COR-L47 (cell line): ENCODE results near the gene NT5DC2.

Experiments used
- DNase-seq: peaks from one replicate; lab custom pipeline; 2025; lab: John Stamatoyannopoulos, UW

NT5DC2 gene

DNA sequence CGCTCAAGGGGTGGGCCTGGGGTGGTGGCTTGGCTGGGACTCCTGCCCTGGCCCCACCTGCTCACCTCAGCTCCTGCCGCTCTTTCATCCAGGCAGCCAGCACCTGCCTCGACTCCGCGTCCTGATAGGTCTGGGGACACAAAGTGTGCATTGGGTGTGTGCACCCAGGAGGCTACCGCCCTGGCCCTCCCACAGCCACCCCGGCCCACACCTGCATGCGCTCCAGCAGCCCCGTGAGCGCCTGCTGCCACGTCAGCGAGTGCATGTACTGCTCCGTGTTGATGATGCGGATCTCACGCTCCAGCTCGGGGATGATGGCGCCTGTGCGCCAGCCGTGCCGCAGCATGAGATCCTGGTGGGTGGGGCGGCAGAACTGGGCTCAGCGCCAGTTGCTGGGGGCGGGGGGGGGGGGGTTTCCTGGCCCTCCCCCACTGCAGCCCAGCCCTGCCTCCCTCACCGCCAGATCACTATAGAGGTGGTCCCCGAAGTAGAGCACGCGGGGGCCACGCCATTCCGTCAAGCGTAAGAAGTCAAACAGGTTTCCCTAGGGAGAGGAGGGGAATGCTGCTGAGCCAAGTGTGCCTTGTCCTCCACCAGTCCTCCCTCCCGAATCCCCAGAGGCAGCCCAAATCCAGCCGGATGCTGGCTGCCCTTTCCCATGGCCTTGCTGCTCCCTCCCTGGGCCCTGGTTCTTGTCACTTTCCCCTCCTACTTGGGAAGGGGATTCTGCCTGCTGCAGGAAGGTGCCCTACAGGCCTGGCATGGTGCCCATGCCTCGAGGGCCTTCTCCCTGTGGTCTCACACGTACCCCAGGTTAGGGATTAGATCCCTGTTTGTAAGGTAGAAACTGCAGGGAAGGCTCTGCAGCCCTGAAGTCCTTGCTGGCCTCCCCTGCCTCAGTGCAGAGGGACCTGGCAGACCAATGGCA is 8.6 kb downstream of the NT5DC2 start:
- DNase-seq, result no peak

- no peak for DNase-seq
Observed at GRCh38 chr3:52524258-52524751, 9.4 kb downstream of the NT5DC2 start.

DNA sequence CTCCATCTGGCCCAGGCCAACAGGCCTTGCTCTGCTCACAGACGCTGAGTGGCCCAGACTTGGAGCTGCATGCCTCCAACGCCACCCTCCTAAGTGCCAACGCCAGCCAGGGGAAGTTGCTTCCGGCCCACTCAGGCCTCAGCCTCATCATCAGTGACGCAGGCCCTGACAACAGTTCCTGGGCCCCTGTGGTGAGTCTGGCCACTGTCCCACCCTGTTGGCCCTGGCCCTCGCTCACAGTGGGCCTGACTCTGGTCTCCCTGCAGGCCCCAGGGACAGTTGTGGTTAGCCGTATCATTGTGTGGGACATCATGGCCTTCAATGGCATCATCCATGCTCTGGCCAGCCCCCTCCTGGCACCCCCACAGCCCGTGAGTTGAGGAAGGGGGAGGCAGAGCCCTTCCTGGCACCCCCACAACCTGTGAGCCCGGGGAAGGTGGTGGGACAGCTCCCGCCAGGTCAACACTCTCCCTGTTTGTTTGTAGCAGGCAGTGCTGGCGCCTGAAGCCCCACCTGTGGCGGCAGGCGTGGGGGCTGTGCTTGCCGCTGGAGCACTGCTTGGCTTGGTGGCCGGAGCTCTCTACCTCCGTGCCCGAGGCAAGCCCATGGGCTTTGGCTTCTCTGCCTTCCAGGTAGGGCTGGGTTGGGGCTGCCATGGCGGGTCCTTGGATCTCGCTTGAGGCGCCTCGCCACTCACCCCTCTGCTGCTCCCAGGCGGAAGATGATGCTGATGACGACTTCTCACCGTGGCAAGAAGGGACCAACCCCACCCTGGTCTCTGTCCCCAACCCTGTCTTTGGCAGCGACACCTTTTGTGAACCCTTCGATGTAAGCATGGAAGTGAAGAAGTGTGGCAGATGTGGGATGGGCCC is 10.0 kb downstream of the NT5DC2 start:
- no peak for DNase-seq

- DNase-seq, result no peak
Observed at GRCh38 chr3:52522651-52523251, 10.9 kb downstream of the NT5DC2 start.

GRCh38 chr3:52521881-52522650 is 11.6 kb downstream of the NT5DC2 start:
- no peak for DNase-seq

DNA sequence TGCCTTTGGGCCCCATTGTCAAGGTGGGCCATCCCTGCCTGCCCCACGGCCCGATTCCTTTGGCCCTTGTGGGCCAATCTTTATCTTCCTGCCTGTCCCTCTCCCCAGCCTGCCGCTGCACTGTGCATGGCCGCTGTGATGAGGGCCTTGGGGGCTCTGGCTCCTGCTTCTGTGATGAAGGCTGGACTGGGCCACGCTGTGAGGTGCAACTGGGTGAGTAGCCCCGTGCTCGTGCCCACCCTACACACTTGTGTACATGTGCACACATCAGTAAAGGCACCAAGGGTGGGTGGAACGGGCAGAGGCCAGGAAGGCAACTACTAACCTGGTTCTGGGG is 12.2 kb downstream of the NT5DC2 start:
- DNase-seq, result no peak

GRCh38 chr3:52520716-52521487 is 12.8 kb downstream of the NT5DC2 start:
- no peak for DNase-seq

DNA sequence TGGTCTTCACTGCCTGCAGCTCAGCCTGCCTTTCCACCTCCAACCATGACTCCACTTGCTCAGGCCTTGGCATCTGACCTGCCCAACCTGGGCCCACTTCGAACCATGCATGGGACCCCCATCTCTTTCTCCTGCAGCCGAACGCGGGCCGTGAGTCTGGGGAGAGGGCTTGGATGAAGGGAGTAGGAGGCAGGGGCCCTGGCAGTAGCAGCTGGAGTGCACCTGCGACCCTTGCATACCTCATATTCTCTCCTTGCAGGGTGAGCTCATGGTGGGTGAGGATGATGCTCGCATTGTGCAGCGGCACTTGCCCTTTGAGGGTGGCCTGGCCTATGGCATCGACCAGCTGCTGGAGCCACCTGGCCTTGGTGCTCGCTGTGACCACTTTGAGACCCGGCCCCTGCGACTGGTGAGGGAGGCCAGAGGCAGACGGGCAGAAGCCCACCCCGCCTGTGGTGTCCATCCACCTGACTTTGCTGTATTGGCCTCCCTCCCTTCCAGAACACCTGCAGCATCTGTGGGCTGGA is 13.5 kb downstream of the NT5DC2 start:
- no peak for DNase-seq

DNA sequence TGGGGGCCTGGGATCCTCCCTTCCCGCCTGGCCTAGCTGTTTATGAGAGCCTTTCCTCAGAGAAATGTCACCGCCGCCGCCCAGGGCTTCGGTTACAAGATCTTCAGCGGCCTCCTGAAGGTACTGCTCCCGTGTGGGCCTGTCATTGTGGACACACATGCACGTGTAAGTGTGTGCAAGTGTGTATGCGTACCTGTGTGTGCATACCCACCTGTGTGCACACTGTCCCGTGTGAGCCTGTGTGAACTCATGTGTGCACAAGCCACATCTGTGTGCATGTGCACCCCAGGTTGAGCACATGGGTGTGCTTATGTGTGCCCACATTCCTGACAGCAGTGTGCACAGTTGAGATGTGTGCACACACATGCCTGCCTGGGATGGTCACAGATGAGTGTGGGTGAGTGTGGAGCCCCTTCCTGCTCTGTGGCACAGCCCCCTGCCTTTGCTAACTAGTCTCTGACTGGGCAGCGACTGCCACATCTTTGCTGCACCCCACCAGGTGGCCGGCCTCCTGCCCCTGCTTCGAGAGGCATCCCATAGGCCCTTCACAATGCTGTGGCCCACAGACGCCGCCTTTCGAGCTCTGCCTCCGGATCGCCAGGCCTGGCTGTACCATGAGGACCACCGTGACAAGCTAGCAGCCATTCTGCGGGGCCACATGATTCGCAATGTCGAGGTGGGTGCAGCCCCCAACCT is 14.1 kb downstream of the NT5DC2 start:
- DNase-seq, result no peak

DNA sequence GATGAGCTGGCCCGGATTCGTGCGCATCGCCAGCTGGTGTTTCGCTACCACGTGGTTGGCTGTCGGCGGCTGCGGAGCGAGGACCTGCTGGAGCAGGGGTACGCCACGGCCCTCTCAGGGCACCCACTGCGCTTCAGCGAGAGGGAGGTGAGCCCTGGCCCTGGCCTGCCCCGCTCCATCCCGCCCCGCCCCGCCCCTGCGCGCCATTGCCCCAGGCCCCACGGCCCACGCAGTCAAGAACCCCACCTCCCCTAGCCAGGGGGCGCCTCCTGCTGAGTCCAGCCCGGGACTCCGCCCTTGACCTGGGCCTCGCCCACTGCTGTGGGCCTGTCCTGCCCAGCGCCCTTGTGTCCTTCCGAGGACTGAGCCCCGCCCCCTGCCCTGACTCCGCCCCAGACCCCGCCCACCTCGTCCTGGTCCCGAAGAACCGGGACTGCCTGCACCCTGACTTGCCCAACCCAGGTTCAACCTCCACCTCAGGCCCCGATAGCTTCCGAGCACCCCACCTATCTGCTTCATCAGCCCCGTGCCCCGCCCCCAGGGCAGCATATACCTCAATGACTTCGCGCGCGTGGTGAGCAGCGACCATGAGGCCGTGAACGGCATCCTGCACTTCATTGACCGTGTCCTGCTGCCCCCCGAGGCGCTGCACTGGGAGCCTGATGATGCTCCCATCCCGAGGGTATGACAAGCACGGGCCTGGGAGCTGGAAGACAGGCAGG is 14.8 kb downstream of the NT5DC2 start:
- DNase-seq, result no peak

GRCh38 chr3:52517796-52518722 is 15.6 kb downstream of the NT5DC2 start:
- no peak for DNase-seq

DNA sequence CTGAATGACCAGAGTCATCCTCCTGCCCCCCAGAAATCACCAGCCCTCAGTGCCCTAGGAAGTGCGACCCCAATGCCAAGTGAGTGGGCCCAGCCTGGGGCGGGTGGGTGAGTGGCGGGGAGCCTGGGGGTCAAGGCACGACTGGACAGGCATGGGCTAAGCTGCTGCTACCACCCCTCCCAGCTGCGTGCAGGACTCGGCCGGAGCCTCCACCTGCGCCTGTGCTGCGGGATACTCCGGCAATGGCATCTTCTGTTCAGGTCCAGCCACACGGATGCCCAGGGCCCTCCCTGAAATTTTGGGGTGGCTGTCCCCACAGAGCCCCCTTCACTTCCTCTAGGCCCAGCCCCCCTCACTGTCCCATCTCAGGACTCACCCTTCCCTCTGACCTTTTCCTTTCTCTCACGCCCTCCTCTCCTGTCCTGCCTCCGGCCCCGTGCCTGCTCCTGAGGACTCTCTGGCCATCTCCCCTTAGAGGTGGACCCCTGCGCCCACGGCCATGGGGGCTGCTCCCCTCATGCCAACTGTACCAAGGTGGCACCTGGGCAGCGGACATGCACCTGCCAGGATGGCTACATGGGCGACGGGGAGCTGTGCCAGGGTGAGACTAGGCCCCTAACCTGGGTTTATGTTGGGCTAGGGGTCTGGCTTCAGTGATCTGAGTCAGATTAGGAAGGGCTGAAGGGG is 17.0 kb downstream of the NT5DC2 start:
- no peak for DNase-seq

DNA sequence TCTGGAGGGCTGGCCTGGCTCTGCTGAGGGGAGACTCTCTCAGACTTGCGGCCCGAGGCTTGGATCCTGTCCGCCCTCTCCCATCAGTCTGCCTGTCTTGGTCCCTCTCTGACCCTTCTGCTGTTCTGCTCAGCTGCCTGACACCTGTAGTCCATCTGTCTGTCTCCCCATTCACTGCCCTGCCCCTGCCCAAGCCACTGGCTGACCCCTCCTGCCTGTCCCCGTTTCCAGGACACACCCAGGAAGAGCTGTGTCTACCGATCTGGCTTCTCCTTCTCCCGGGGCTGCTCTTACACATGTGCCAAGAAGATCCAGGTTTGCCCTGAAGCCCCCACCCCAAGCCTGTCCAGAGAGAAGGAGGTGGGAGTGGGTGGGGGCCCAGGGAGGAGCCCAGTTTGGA is 18.5 kb downstream of the NT5DC2 start:
- DNase-seq, result no peak

GRCh38 chr3:52514576-52514975 is 19.1 kb downstream of the NT5DC2 start:
- DNase-seq, result no peak

- no peak for DNase-seq
Observed at GRCh38 chr3:52513281-52513680, 20.4 kb downstream of the NT5DC2 start.

DNA sequence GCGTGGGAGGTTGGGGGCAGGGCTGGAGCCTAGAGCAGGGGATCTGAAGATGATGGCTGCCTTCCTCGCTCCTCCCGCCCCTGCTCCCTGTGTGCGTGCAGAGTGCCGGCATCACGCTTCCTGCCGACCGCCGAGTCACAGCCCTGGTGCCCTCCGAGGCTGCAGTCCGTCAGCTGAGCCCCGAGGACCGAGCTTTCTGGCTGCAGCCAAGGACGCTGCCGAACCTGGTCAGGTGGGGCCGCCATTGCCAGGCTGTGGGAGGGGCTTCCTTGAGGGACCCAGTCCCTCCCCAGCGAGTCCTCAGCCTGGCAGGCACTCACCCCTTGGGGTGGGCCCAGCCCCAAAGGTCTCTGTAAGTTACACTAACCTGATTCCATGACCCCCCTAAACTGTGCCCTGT is 20.9 kb downstream of the NT5DC2 start:
- no peak for DNase-seq

- DNase-seq, result no peak
Observed at GRCh38 chr3:52512105-52512504, 21.6 kb downstream of the NT5DC2 start.

GRCh38 chr3:52511509-52511908 is 22.1 kb downstream of the NT5DC2 start:
- DNase-seq, result no peak
